ENCODE measurements around the gene SC5D.
A peak's percentile ranks its signal among the peaks of the same experiment; 100 is the strongest.

The SC5D gene

GRCh38 chr11:121293288-121293594, 670 bp downstream of the SC5D start:
- Histone ChIP-seq H3K27me3 (ENCODE audit: insufficient read depth, poor library complexity, severe bottlenecking) (no peaks in the 10 kb centered on the region), H3K27ac (replicated peaks) (peak overlapping the region; percentile 74), H3K4me3 (replicated peaks; ENCODE audit: insufficient read depth, low read length) (peak overlapping the region; percentile 98)
- no peak for TF ChIP-seq GABPA (IDR thresholded peaks at IDR 0.05; ENCODE audit: low read depth)
- TF ChIP-seq POLR2AphosphoS5 (IDR thresholded peaks at IDR 0.05; ENCODE audit: low read depth), result no peak
- TF ChIP-seq REST (IDR thresholded peaks at IDR 0.05; ENCODE audit: insufficient replicate concordance, low read depth), result no peak
- no peak for TF ChIP-seq CTCF (IDR thresholded peaks at IDR 0.05; ENCODE audit: insufficient read depth, low read length)
- TF ChIP-seq SPI1 (IDR thresholded peaks at IDR 0.05; ENCODE audit: borderline replicate concordance, low read depth), result no peak
- no peak for DNase-seq (ENCODE audit: low read depth in 1 of 2, low spot score in 1 of 2)

GRCh38 chr11:121295246-121296029, 2.9 kb downstream of the SC5D start:
- no peak overlapping the region for H3K4me3 ChIP-seq (replicated peaks; ENCODE audit: insufficient read depth, low read length)
- no peak for DNase-seq (ENCODE audit: low read depth in 1 of 2, low spot score in 1 of 2)
- H3K27me3 ChIP-seq (ENCODE audit: insufficient read depth, poor library complexity, severe bottlenecking), result no peaks in the 10 kb centered on the region
- TF ChIP-seq REST (IDR thresholded peaks at IDR 0.05; ENCODE audit: insufficient replicate concordance, low read depth) (no peak), GABPA (IDR thresholded peaks at IDR 0.05; ENCODE audit: low read depth) (no peak), CTCF (IDR thresholded peaks at IDR 0.05; ENCODE audit: insufficient read depth, low read length) (no peak), SPI1 (IDR thresholded peaks at IDR 0.05; ENCODE audit: borderline replicate concordance, low read depth) (no peak), POLR2AphosphoS5 (IDR thresholded peaks at IDR 0.05; ENCODE audit: low read depth) (no peak)
- no peak overlapping the region for H3K27ac ChIP-seq (replicated peaks)

- no peak for DNase-seq (ENCODE audit: low read depth in 1 of 2, low spot score in 1 of 2)
- no peak for TF ChIP-seq SPI1 (IDR thresholded peaks at IDR 0.05; ENCODE audit: borderline replicate concordance, low read depth)
- TF ChIP-seq POLR2AphosphoS5 (IDR thresholded peaks at IDR 0.05; ENCODE audit: low read depth), result no peak
- H3K27me3 ChIP-seq (ENCODE audit: insufficient read depth, poor library complexity, severe bottlenecking), result no peaks in the 10 kb centered on the region
- no peak overlapping the region for H3K4me3 ChIP-seq (replicated peaks; ENCODE audit: insufficient read depth, low read length)
- H3K27ac ChIP-seq (replicated peaks), result no peak overlapping the region
These were observed 5.3 kb downstream of the SC5D start for GRCh38 chr11:121297872-121298271.

- DNase-seq (ENCODE audit: low read depth in 1 of 2, low spot score in 1 of 2), result no peak
- no peak overlapping the region for H3K4me3 ChIP-seq (replicated peaks; ENCODE audit: insufficient read depth, low read length)
- no peaks in the 10 kb centered on the region for H3K27me3 ChIP-seq (ENCODE audit: insufficient read depth, poor library complexity, severe bottlenecking)
- no peak overlapping the region for H3K27ac ChIP-seq (replicated peaks)
- TF ChIP-seq GABPA (IDR thresholded peaks at IDR 0.05; ENCODE audit: low read depth) (no peak), SPI1 (IDR thresholded peaks at IDR 0.05; ENCODE audit: borderline replicate concordance, low read depth) (no peak)
These were observed 6.2 kb downstream of the SC5D start for GRCh38 chr11:121298774-121299173.

GRCh38 chr11:121299417-121299816, 6.8 kb downstream of the SC5D start:
- no peak for DNase-seq (ENCODE audit: low read depth in 1 of 2, low spot score in 1 of 2)
- TF ChIP-seq REST (IDR thresholded peaks at IDR 0.05; ENCODE audit: insufficient replicate concordance, low read depth), result no peak
- no peak for TF ChIP-seq CTCF (IDR thresholded peaks at IDR 0.05; ENCODE audit: insufficient read depth, low read length)
- Histone ChIP-seq H3K27me3 (ENCODE audit: insufficient read depth, poor library complexity, severe bottlenecking) (no peaks in the 10 kb centered on the region), H3K4me3 (replicated peaks; ENCODE audit: insufficient read depth, low read length) (no peak overlapping the region), H3K27ac (replicated peaks) (no peak overlapping the region)

Data from HL-60 (cell line).